Measurements from ENCODE around the gene MRFAP1.

The MRFAP1 gene

GRCh38 chr4:6609415-6610079 lies 30.9 kb upstream of the MRFAP1 start:
- in situ Hi-C loops (cut with MboI; ENCODE audit: low pct_unique_long_range_greater_than_20kb, low sequenced_read_pairs, unreplicated experiment): no loop called here
- no peak for TF ChIP-seq CTCF (IDR thresholded peaks at IDR 0.05; ENCODE audit: extremely low read depth, insufficient read depth, missing control alignments)
- DNase-seq (ENCODE audit: low spot score): no peak

- in situ Hi-C loops (cut with MboI; ENCODE audit: low pct_unique_long_range_greater_than_20kb, low sequenced_read_pairs, unreplicated experiment): no loop called here
- DNase-seq (ENCODE audit: low spot score): no peak
- no peak for TF ChIP-seq CTCF (IDR thresholded peaks at IDR 0.05; ENCODE audit: extremely low read depth, insufficient read depth, missing control alignments)
Observed at GRCh38 chr4:6610856-6611430, 29.5 kb upstream of the MRFAP1 start.

GRCh38 chr4:6612961-6613675 lies 27.4 kb upstream of the MRFAP1 start:
- in situ Hi-C loops (cut with MboI; ENCODE audit: low pct_unique_long_range_greater_than_20kb, low sequenced_read_pairs, unreplicated experiment): no loop called here
- DNase-seq (ENCODE audit: low spot score): no peak
- TF ChIP-seq CTCF (IDR thresholded peaks at IDR 0.05; ENCODE audit: extremely low read depth, insufficient read depth, missing control alignments): no peak

- in situ Hi-C loops (cut with MboI; ENCODE audit: low pct_unique_long_range_greater_than_20kb, low sequenced_read_pairs, unreplicated experiment): no loop called here
- TF ChIP-seq CTCF (IDR thresholded peaks at IDR 0.05; ENCODE audit: extremely low read depth, insufficient read depth, missing control alignments): no peak
- no peak for DNase-seq (ENCODE audit: low spot score)
Observed at GRCh38 chr4:6613676-6614651, 26.5 kb upstream of the MRFAP1 start.

GRCh38 chr4:6614701-6615230 lies 25.7 kb upstream of the MRFAP1 start:
- in situ Hi-C loops (cut with MboI; ENCODE audit: low pct_unique_long_range_greater_than_20kb, low sequenced_read_pairs, unreplicated experiment): no loop called here
- no peak for DNase-seq (ENCODE audit: low spot score)

More at GRCh38 chr4:6614701-6615230, 25.7 kb upstream of the MRFAP1 start:
- no peak for TF ChIP-seq CTCF (IDR thresholded peaks at IDR 0.05; ENCODE audit: extremely low read depth, insufficient read depth, missing control alignments)

Data from GM13977 (cell line).